Activated CD8-positive, alpha-beta memory T cell treated with anti-CD3 and anti-CD28 coated beads, Interleukin-2, amount 50 U/mL, for 1 hour (primary cell): ENCODE data around the gene TGFBR3.

Experiments used
- DNase-seq: peaks from one replicate; pipeline ENCODE4 v3.0.0-alpha.2; 2020; ENCODE audit errors: extremely low read depth

The TGFBR3 gene

DNA sequence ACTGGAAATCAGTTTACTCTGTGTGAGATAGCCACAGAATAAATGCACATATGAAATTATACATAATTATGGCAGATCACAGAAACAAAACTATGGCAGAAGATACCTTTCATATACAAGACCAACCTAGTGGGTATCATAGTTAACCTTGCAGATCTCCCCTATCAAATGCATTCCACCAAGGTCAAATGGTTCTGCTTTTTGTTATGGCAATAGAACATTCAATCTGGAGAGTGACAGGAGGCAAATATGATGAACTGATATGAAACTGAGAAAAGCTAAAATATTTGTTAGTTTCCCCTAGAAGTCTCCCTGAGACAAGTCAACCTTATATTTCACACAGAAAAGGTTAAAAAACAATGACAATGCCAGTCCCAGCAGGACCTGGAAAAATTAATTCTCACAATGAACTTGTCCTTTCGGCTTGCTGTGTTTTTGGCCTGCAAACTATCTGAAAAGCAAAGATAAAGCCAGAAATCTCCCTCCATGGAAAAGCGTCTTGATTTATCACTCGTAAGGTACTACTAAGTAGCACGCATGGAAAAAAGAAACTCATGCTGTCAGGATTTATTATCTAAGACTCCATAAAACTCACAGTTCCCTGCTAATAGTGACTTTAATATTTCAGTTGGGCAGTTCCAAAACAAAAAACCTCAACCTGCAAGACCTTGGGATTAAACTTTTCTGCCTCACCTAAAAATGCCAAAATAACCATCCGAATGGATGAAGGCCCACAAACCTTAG lies 174.3 kb downstream of the TGFBR3 start:
- DNase-seq: no peak

DNA sequence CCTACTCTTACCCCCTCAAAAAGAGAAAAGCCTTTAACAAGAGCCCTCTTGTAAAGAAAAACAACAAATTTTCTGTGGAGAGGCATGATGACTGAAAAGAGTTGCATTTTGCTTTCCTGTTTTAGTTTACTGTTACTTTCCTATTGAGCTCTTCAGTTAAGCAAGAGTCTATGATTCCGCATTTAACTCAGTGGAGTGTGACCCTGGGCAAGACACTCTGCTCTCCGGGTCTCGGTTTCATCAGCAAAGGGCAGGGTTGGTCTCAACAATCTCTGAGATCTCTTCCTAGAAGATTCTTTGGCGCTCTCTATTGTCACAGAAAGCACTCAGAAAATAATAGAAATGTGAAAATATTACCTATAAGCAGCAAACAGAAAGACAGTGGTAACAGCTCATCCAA lies 175.7 kb downstream of the TGFBR3 start:
- no peak for DNase-seq

DNA sequence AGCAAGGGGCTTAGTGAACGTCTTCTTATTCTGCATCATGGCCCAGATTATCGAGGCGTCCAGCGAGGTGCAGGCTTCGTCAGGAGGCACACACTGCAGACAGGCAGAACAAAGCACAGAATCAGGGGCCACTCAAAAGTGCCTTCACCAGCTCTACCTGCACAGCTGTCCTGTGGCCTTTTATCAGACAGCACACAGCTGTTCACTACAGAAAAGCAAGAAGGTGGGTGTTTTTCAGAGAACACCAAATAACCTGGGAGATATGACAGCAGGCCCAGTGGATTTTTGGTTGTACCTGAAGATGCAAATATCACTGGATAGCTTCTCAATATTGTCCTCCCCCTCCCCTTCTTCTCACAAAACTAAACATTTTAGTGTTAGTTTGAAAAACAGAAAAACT lies 177.3 kb downstream of the TGFBR3 start:
- DNase-seq: no peak

- DNase-seq: no peak
These were observed 178.1 kb downstream of the TGFBR3 start for GRCh38 chr1:91707890-91708218.

- DNase-seq: no peak
These were observed 178.6 kb downstream of the TGFBR3 start for GRCh38 chr1:91707114-91707889.

GRCh38 chr1:91706140-91706957 lies 179.6 kb downstream of the TGFBR3 start:
- no peak for DNase-seq

- DNase-seq: no peak
These were observed 181.2 kb downstream of the TGFBR3 start for GRCh38 chr1:91704746-91705145.

GRCh38 chr1:91703095-91703494 lies 182.9 kb downstream of the TGFBR3 start:
- DNase-seq: no peak

DNA sequence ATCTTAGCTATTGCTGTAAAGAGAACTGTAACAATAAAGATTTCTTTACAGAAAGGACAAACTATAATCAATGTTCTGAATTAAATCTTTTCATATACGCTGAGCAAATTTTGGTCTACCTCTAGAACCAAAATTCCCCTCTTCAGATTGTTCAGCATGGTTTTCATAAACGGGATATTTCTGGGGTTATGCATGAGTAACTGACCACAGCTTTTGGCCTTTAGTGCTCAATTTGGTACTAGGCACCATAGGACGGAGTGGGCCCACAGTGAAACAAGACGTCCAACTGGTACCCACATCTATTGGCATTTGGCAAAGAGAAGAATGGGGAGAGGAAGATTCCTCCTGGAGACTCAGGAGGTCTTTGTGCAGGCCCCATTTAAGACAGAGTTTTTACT lies 184.5 kb downstream of the TGFBR3 start:
- no peak for DNase-seq

DNA sequence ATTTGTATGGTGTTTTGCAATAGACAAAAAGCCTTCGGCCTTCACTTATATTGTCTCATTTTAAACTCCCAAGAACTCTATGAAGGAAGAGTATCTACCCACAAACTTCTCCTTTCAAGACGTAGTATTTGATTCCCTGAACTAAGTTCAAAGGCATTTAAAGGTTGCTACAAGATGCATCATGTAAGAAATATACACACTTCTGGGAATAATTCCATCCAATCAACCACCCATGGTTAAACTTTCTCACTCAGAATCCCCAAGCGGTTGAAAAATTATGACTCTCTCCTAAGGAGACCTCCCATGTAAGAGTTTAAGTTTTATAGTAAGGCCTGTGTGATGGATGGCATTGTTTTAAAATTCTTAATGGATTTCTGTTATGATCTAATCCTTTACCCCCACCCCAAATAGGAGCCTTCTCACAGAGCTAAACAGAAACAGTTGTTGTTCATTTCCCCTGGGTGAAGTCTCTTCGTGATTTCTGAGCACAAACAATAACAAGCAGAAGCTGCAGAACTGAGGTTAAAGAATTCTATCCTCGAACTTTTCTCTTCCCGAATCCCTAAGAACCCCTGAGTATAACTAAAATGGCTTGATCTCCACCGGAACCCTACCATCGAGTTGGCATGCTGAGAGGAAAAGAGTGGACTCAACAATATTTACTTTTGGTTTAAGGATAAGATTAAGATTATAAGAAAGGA lies 185.0 kb downstream of the TGFBR3 start:
- DNase-seq: no peak

- no peak for DNase-seq
These were observed 185.6 kb downstream of the TGFBR3 start for GRCh38 chr1:91700332-91700731.

DNA sequence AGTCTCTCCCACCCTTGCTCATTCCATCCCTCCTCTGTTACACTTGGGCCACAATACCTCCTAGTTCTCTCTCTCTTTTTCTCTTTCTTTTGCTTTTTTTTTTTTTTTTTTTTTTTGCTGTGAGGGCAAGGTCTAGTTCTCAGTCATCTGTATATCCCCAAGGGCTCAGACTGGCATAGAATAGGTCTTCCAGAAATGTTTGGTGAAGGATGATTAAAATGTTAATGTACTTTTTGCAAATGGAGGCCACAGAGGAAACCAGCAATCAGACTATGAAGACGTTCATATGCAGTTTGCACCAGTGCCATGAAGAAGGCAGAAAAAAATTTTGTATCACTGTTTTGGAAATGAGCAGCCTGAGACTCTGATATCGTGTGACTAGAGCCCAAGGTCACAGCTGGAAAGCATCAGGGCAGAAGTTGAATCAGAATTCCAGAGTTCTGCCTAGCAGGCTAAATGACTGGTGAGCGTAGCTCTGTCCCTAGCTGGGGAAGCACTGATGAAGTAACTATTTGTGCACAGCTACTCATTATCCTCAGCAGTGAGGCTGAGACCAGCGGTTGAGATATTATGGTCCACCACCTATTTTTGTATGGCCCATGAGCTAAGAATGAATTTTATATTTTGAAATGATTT lies 186.5 kb downstream of the TGFBR3 start:
- DNase-seq: no peak

DNA sequence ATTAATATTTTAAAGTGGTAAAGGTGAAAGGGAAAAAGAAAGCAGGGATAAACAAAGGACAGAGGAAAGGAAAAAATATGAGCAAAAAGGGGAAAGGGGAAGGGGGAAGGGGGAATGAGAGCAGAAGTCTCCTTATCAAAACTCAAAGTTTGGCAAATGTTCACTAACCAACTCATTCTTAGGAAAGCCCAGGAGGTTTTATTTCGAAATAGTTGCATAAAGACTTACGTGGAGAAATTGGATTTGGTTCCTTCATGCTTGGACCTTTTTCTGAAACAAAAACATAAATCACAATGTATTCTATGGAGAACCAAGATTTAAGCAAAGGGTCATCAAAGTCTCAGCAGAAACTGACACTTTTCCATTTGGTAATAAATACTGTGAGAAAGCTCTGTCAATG lies 188.1 kb downstream of the TGFBR3 start:
- DNase-seq: no peak

GRCh38 chr1:91697416-91697815 lies 188.5 kb downstream of the TGFBR3 start:
- no peak for DNase-seq

GRCh38 chr1:91696321-91696720 lies 189.6 kb downstream of the TGFBR3 start:
- no peak for DNase-seq

DNA sequence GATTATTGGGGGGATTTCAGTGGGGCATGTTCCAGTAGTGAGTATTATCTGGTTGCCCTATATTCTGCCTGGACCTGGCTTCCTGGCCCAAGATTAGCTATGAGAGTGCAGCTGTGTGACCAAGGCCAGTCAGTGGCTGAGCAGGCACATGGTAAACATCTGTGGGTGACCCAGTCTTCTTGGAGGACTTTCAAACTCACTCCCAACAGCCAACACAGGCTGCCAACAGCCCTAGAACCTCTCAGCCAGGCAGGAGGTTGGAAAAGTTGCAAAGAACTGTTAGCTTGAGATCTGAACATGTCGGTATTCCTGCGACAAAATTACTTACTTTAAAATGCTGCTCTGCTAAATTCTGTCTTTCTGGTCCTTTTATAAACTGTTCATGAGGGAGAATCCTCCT lies 192.4 kb downstream of the TGFBR3 start:
- DNase-seq: no peak

DNA sequence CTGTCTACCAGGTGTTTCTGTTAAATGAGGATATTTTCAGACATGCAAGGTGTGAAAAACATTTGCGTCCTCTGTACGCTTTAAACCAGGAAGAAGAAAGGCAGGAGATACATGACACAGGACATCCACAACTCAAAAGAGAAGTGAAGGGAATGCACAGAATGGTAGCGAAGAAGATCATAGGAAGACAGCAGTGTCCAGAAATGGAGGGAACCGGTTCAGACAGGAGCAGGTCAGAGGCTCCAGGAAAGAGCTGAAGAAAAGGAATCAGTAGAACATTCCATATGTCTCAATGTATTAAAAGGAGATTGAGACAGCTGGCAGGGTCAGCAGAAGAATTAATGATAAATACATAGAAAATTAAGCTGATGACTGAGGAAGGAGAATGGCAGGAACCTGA lies 194.4 kb downstream of the TGFBR3 start:
- DNase-seq: no peak

GRCh38 chr1:91689641-91690481 lies 196.1 kb downstream of the TGFBR3 start:
- DNase-seq: no peak

- DNase-seq: no peak
These were observed 198.5 kb downstream of the TGFBR3 start for GRCh38 chr1:91687452-91687851.

- no peak for DNase-seq
These were observed 200.0 kb downstream of the TGFBR3 start for GRCh38 chr1:91685994-91686393.
